Ishikawa (cell line): ENCODE data around the gene EFEMP1.

Experiments
- CEBPB ChIP-seq: IDR thresholded peaks from 2 replicates; pipeline ENCODE4 v1.6.1; 2012
- CREB1 ChIP-seq: IDR thresholded peaks from 2 replicates; pipeline ENCODE4 v1.6.1; 2012; ENCODE audit warnings: low read depth
- EGR1 ChIP-seq: IDR thresholded peaks from 2 replicates; pipeline ENCODE4 v1.6.1; 2012
- EP300 ChIP-seq: IDR thresholded peaks from 2 replicates; pipeline ENCODE4 v1.6.1; 2012; ENCODE audit warnings: borderline replicate concordance
- FOXM1 ChIP-seq: IDR thresholded peaks from 2 replicates; pipeline ENCODE4 v1.6.1; 2012; ENCODE audit warnings: low read depth, borderline replicate concordance
- NFIC ChIP-seq: IDR thresholded peaks from 2 replicates; pipeline ENCODE4 v1.6.1; 2012
- RAD21 ChIP-seq: IDR thresholded peaks from 2 replicates; pipeline ENCODE4 v1.6.1; 2012; ENCODE audit warnings: low read depth
- TAF1 ChIP-seq: IDR thresholded peaks from 2 replicates; pipeline ENCODE4 v1.6.1; 2012; ENCODE audit warnings: low read depth, mild to moderate bottlenecking
- TEAD4 ChIP-seq: IDR thresholded peaks from 2 replicates; pipeline ENCODE4 v1.6.1; 2012
- YY1 ChIP-seq: IDR thresholded peaks from 2 replicates; pipeline ENCODE4 v1.6.1; 2012; ENCODE audit warnings: low read depth
- TF ChIP-seq, protein P1 (sequence below): IDR thresholded peaks from 2 replicates; pipeline ENCODE4 v1.6.1; 2012; ENCODE audit warnings: low read depth, mild to moderate bottlenecking
- TF ChIP-seq, protein P2 (sequence below): IDR thresholded peaks from 2 replicates; pipeline ENCODE4 v1.6.1; 2012
- TF ChIP-seq, protein P3 (sequence below): IDR thresholded peaks from 2 replicates; pipeline ENCODE4 v1.6.1; 2012

DNA sequence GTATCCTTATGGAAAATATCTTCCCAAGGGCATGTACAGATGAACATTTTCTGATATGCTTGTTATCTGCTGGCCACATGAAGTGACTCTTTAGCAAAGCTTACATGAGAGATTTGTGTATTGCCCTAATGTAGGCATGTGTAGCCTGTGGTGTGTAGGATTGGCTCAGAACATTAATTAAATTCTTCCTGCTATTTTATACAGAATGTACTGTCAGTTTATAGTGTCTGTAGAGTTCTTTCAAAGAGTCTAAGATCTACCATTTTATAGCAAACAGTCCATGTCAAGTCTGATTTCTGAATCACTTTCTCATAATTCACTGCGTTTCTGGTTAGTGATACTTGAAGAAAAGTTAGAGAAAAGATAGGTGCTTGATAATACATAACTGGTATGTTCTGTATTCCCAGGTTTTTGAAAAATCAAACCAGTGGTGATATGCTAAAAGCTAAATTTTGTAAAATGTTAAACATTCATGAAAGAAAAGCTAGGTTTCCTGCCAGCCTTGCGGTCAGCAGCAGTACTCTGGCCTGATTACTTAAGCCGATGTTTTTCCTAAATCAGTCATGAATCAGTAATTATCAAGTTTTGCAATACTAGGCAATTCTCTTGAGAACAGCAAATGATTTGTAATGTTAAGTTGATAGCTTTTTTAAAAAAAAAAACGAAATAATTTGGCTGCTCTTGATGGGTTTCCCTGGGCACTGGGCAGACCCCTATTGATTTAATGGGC, 30.9 kb upstream of the EFEMP1 start:
- TF ChIP-seq CEBPB (no peak), CREB1 (no peak), NFIC (no peak), EP300 (no peak), EGR1 (no peak), TAF1 (no peak), RAD21 (no peak), FOXM1 (no peak), YY1 (no peak), TEAD4 (no peak)
- TF ChIP-seq, protein P1, sequence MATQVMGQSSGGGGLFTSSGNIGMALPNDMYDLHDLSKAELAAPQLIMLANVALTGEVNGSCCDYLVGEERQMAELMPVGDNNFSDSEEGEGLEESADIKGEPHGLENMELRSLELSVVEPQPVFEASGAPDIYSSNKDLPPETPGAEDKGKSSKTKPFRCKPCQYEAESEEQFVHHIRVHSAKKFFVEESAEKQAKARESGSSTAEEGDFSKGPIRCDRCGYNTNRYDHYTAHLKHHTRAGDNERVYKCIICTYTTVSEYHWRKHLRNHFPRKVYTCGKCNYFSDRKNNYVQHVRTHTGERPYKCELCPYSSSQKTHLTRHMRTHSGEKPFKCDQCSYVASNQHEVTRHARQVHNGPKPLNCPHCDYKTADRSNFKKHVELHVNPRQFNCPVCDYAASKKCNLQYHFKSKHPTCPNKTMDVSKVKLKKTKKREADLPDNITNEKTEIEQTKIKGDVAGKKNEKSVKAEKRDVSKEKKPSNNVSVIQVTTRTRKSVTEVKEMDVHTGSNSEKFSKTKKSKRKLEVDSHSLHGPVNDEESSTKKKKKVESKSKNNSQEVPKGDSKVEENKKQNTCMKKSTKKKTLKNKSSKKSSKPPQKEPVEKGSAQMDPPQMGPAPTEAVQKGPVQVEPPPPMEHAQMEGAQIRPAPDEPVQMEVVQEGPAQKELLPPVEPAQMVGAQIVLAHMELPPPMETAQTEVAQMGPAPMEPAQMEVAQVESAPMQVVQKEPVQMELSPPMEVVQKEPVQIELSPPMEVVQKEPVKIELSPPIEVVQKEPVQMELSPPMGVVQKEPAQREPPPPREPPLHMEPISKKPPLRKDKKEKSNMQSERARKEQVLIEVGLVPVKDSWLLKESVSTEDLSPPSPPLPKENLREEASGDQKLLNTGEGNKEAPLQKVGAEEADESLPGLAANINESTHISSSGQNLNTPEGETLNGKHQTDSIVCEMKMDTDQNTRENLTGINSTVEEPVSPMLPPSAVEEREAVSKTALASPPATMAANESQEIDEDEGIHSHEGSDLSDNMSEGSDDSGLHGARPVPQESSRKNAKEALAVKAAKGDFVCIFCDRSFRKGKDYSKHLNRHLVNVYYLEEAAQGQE: no peak
- TF ChIP-seq, protein P2, sequence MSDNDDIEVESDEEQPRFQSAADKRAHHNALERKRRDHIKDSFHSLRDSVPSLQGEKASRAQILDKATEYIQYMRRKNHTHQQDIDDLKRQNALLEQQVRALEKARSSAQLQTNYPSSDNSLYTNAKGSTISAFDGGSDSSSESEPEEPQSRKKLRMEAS: no peak
- TF ChIP-seq, protein P3, sequence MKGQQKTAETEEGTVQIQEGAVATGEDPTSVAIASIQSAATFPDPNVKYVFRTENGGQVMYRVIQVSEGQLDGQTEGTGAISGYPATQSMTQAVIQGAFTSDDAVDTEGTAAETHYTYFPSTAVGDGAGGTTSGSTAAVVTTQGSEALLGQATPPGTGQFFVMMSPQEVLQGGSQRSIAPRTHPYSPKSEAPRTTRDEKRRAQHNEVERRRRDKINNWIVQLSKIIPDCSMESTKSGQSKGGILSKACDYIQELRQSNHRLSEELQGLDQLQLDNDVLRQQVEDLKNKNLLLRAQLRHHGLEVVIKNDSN: no peak
